ENCODE results near the gene RCVRN. TPM values are rescaled to one million over a fixed set of nuclear protein-coding genes. Genes with fewer than 3 reads are reported as not detected.

The RCVRN gene
- total RNA-seq, 1 experiment from 2014 or later, result not detected

- H3K4me3 Mint-ChIP-seq, result no peak overlapping the region
- Histone ChIP-seq H3K23me2 (ENCODE audit: insufficient read length, low read depth, low read length, poor library complexity, severe bottlenecking) (no peaks in the 10 kb centered on the region), H3K9ac (ENCODE audit: extremely low read depth, insufficient read length, low read length) (no peak overlapping the region), H3K4me2 (ENCODE audit: insufficient read depth, insufficient read length, low read length) (no peak overlapping the region), H2AFZ (ENCODE audit: low read length) (no peak overlapping the region), H3K27me3 (ENCODE audit: insufficient read depth, low read length) (no peaks in the 10 kb centered on the region), H3K18ac (ENCODE audit: insufficient read length, low read depth, low read length) (no peak overlapping the region), H3K9me3 (ENCODE audit: control insufficient read depth, low read depth, low read length) (no peaks in the 10 kb centered on the region), H2BK120ac (ENCODE audit: low read depth, low read length, poor library complexity, severe bottlenecking) (no peak overlapping the region), H3K79me1 (ENCODE audit: insufficient read depth, low read depth, low read length, poor library complexity, severe bottlenecking) (no peaks in the 10 kb centered on the region), H3K23ac (ENCODE audit: insufficient read length, low read depth, low read length) (no peak overlapping the region), H4K91ac (ENCODE audit: insufficient read length, low read depth, low read length) (no peak overlapping the region), H4K8ac (replicated peaks; ENCODE audit: insufficient read length, low read depth, low read length) (no peak overlapping the region), H3K4ac (ENCODE audit: low read depth, low read length) (no peak overlapping the region), H2BK15ac (ENCODE audit: low read depth, low read length) (no peak overlapping the region), H3K79me2 (ENCODE audit: insufficient read depth, low read length) (no peaks in the 10 kb centered on the region), H2BK20ac (ENCODE audit: low read depth, low read length, poor library complexity, severe bottlenecking) (no peak overlapping the region), H2BK5ac (ENCODE audit: insufficient read length, low read length) (no peak overlapping the region), H3K56ac (ENCODE audit: insufficient read length, low read depth, low read length) (no peak overlapping the region), H3K4me1 (ENCODE audit: insufficient read depth, low read length) (no peaks in the 10 kb centered on the region), H2BK12ac (ENCODE audit: insufficient read length, low read depth, low read length) (no peak overlapping the region), H3K27ac (ENCODE audit: insufficient read length, low read depth, low read length) (no peak overlapping the region), H4K5ac (ENCODE audit: insufficient read length, low read depth, low read length) (no peak overlapping the region), H3T11ph (ENCODE audit: low read length) (no peak overlapping the region), H4K20me1 (ENCODE audit: control insufficient read depth, insufficient read depth, insufficient read length) (no peaks in the 10 kb centered on the region), H2AK5ac (ENCODE audit: insufficient read length, low read length) (no peak overlapping the region), H3K14ac (ENCODE audit: insufficient read depth, low read length) (no peak overlapping the region)
- no peak for TF ChIP-seq CTCF (conservative IDR thresholded peaks at IDR 0.05)
- H3K27me3 Mint-ChIP-seq (ENCODE audit: low read depth), result peaks cover 8% of the 10 kb centered on the region
- H3K4me1 Mint-ChIP-seq, result no peaks in the 10 kb centered on the region
- H3K36me3 Mint-ChIP-seq (ENCODE audit: insufficient read depth in 1 of 3, low read depth in 3 of 3), result no peaks in the 10 kb centered on the region
- no peak overlapping the region for H3K27ac Mint-ChIP-seq
- peak; percentile 13 for DNase-seq
- no CpG with 5 or more reads among the region's 5 CpGs for WGBS (ENCODE audit: extremely low coverage, insufficient read length, low lambda C conversion rate)
- peaks cover 8 to 25% of the 10 kb centered on the region in 2 experiments; a peak in 4 of 5 replicates for H3K9me3 Mint-ChIP-seq
Observed at GRCh38 chr17:9859781-9860180, 45.3 kb downstream of the RCVRN start.

All from H9 (cell line).